Keratinocyte (primary cell): Measurements from ENCODE around the gene MRC2. TPM values are rescaled to one million over a fixed set of nuclear protein-coding genes. Genes with fewer than 3 reads are reported as not detected.

Source experiments
- DNase-seq: peaks from one replicate; pipeline ENCODE4 v3.0.0-alpha.2; 2011; ENCODE audit warnings: low read depth, missing footprints, low spot score
- FAIRE-seq: peaks from 2 replicates; lab custom pipeline; 2011; peaks lifted over from hg19 to GRCh38; lab: Jason Lieb, UNC
- H2AFZ ChIP-seq: 2 replicates; pipeline ENCODE4 v1.6.0; 2012; ENCODE audit warnings: low read length, control low read depth, inconsistent platforms; ENCODE audit not compliant: control insufficient read depth
- H3K27ac ChIP-seq: 2 replicates; pipeline ENCODE4 v1.5.1; 2011; ENCODE audit warnings: low read length; ENCODE audit not compliant: control insufficient read depth, insufficient read depth
- H3K27me3 ChIP-seq: 3 replicates; pipeline ENCODE4 v1.6.0; 2011; ENCODE audit warnings: low read length; ENCODE audit not compliant: control insufficient read depth, insufficient read depth; ENCODE audit errors: extremely low read depth
- H3K36me3 ChIP-seq, 2 experiments: 2 replicates in 1 of 2; 3 replicates in 1 of 2; pipeline ENCODE4 v1.5.1; 2011; ENCODE audit warnings: low read length in 2 of 2, mild to moderate bottlenecking in 1 of 2; ENCODE audit not compliant: control insufficient read depth in 2 of 2, insufficient read depth in 2 of 2; ENCODE audit errors: extremely low read depth in 1 of 2
- H3K4me1 ChIP-seq: 3 replicates; pipeline ENCODE4 v1.5.1; 2011; ENCODE audit warnings: low read length; ENCODE audit not compliant: control insufficient read depth, insufficient read depth; ENCODE audit errors: extremely low read depth
- H3K4me2 ChIP-seq: 3 replicates; pipeline ENCODE4 v1.6.0; 2011; ENCODE audit warnings: low read depth, low read length; ENCODE audit not compliant: control insufficient read depth, insufficient read depth; ENCODE audit errors: extremely low read depth
- H3K4me3 ChIP-seq, 3 experiments: fragments of 200-600 bp in 1 of 3; sonication (generic) in 1 of 3; 2 replicates in 2 of 3; 3 replicates in 1 of 3; pipeline ENCODE4 v1.5.1; 2011 to 2016; ENCODE audit warnings: low read length in 3 of 3, mild to moderate bottlenecking in 3 of 3, control low read depth in 2 of 3, inconsistent platforms in 1 of 3, low read depth in 1 of 3, mixed read lengths in 1 of 3, mixed run types in 1 of 3, moderate library complexity in 1 of 3; ENCODE audit not compliant: control insufficient read depth in 2 of 3, insufficient read depth in 2 of 3; ENCODE audit errors: extremely low read depth in 1 of 3
- H3K79me2 ChIP-seq: 2 replicates; pipeline ENCODE4 v1.6.0; 2012; ENCODE audit warnings: low read length; ENCODE audit not compliant: control insufficient read depth, insufficient read depth
- H3K9ac ChIP-seq: 3 replicates; pipeline ENCODE4 v1.6.0; 2011; ENCODE audit warnings: low read length; ENCODE audit not compliant: control insufficient read depth, insufficient read depth; ENCODE audit errors: extremely low read depth
- H3K9me1 ChIP-seq: 3 replicates; pipeline ENCODE4 v1.6.0; 2011; ENCODE audit warnings: low read length; ENCODE audit not compliant: control insufficient read depth, insufficient read depth; ENCODE audit errors: extremely low read depth
- H3K9me3 ChIP-seq: 2 replicates; pipeline ENCODE4 v1.5.1; 2012; ENCODE audit warnings: low read depth, low read length; ENCODE audit not compliant: control insufficient read depth
- H4K20me1 ChIP-seq: 3 replicates; pipeline ENCODE4 v1.6.0; 2011; ENCODE audit warnings: low read length; ENCODE audit not compliant: control insufficient read depth, insufficient read depth; ENCODE audit errors: extremely low read depth
- EZH2 ChIP-seq: IDR thresholded peaks from one replicate; pipeline ENCODE4 v1.6.1; 2012; ENCODE audit warnings: inconsistent platforms, mild to moderate bottlenecking, low read length, moderate library complexity
- dilution Hi-C: fragments of 300-500 bp; cut with MboI; formaldehyde crosslinking; loops from one replicate; pipeline ENCODE4 v1.7.0; 2020; ENCODE audit warnings: low sequenced_read_pairs; ENCODE audit not compliant: extremely low pct_ligation_motif_present
- polyA plus RNA-seq, 5 experiments: library from polyadenylated mRNA; depleted of rRNA in 3 of 5; stranded (reverse) in 3 of 5; stranded (forward) in 1 of 5; unstranded in 1 of 5; fragments of >200 nt; gene quantifications; 1 replicate in 1 of 5; 2 replicates in 3 of 5; 3 replicates in 1 of 5; pipeline versions ENCODE4 v1.2.1 to v1.2.3, GENCODE V29; 2011 to 2012; ENCODE audit warnings: missing spikeins in 2 of 5, low read depth in 1 of 5, low replicate concordance in 1 of 5
- TF ChIP-seq, protein P1 (sequence below), 3 experiments: IDR thresholded peaks in 1 of 3; conservative IDR thresholded peaks in 1 of 3; optimal IDR thresholded peaks in 1 of 3; 2 replicates in 2 of 3; 3 replicates in 1 of 3; pipeline versions ENCODE3 to v1.5.1; 2011; ENCODE audit warnings: low read length in 3 of 3, mild to moderate bottlenecking in 3 of 3, moderate library complexity in 2 of 3, control low read depth in 1 of 3, inconsistent platforms in 1 of 3; ENCODE audit not compliant: insufficient read depth in 2 of 3; ENCODE audit errors: extremely low read depth in 1 of 3

MRC2 gene
- polyA plus RNA-seq, 1 donor (not counting 4 experiments of a cell fraction or from before 2014, with no cell fraction given) = 14.0 TPM

- no peak overlapping the region for H2AFZ ChIP-seq
- no peaks in the 10 kb centered on the region for H3K79me2 ChIP-seq
- no peak overlapping the region for H3K27ac ChIP-seq
- H3K4me2 ChIP-seq = no peak overlapping the region
- peaks cover 36% of the 10 kb centered on the region for H3K4me1 ChIP-seq
- no peak overlapping the region for H3K4me3 ChIP-seq
- H3K9me3 ChIP-seq = no peaks in the 10 kb centered on the region
- dilution Hi-C loops = no loop called here
- no peaks in the 10 kb centered on the region for H4K20me1 ChIP-seq
- TF ChIP-seq EZH2 = no peak
- TF ChIP-seq, protein P1, sequence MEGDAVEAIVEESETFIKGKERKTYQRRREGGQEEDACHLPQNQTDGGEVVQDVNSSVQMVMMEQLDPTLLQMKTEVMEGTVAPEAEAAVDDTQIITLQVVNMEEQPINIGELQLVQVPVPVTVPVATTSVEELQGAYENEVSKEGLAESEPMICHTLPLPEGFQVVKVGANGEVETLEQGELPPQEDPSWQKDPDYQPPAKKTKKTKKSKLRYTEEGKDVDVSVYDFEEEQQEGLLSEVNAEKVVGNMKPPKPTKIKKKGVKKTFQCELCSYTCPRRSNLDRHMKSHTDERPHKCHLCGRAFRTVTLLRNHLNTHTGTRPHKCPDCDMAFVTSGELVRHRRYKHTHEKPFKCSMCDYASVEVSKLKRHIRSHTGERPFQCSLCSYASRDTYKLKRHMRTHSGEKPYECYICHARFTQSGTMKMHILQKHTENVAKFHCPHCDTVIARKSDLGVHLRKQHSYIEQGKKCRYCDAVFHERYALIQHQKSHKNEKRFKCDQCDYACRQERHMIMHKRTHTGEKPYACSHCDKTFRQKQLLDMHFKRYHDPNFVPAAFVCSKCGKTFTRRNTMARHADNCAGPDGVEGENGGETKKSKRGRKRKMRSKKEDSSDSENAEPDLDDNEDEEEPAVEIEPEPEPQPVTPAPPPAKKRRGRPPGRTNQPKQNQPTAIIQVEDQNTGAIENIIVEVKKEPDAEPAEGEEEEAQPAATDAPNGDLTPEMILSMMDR (optimal IDR thresholded peaks at IDR 0.05 in 1 of 3, IDR thresholded peaks at IDR 0.05 in 1 of 3, conservative IDR thresholded peaks at IDR 0.05 in 1 of 3; ENCODE audit: extremely low read depth in 1 of 3, insufficient read depth in 2 of 3, low read length in 3 of 3) = no peak
- no peaks in the 10 kb centered on the region for H3K27me3 ChIP-seq
- peaks cover 6 to 15% of the 10 kb centered on the region in 2 experiments for H3K36me3 ChIP-seq
- DNase-seq (no peak), FAIRE-seq (no peak)
- no peaks in the 10 kb centered on the region for H3K9me1 ChIP-seq
- H3K9ac ChIP-seq = no peak overlapping the region
Observed at GRCh38 chr17:62672957-62673356, 45.5 kb downstream of the MRC2 start.

- FAIRE-seq (no peak), DNase-seq (no peak)
- Histone ChIP-seq H3K27ac (no peak overlapping the region), H3K79me2 (no peaks in the 10 kb centered on the region), H3K9ac (no peak overlapping the region), H3K4me3 (no peak overlapping the region), H3K4me2 (no peak overlapping the region), H3K36me3 (peaks cover 6 to 15% of the 10 kb centered on the region in 2 experiments), H3K9me3 (no peaks in the 10 kb centered on the region), H3K9me1 (no peaks in the 10 kb centered on the region), H3K4me1 (peaks cover 32% of the 10 kb centered on the region), H3K27me3 (no peaks in the 10 kb centered on the region), H4K20me1 (no peaks in the 10 kb centered on the region), H2AFZ (no peak overlapping the region)
- dilution Hi-C loops = no loop called here
- TF ChIP-seq, protein P1 (optimal IDR thresholded peaks at IDR 0.05 in 1 of 3, IDR thresholded peaks at IDR 0.05 in 1 of 3, conservative IDR thresholded peaks at IDR 0.05 in 1 of 3; ENCODE audit: extremely low read depth in 1 of 3, insufficient read depth in 2 of 3, low read length in 3 of 3) = no peak
- TF ChIP-seq EZH2 = no peak
Observed at GRCh38 chr17:62673614-62674362, 46.3 kb downstream of the MRC2 start.
